Natural killer cell (primary cell): ENCODE measurements around the gene GABRA5. TPM values are rescaled to one million over a fixed set of nuclear protein-coding genes. Genes with fewer than 3 reads are reported as not detected.

ENCODE experiments used
- ATAC-seq, 3 donors: fragments of 150-1000 bp in 2 of 3; fragments of 200-7000 bp in 1 of 3; cut with Tn5 transposase; 1 replicate in 1 of 3; 2 replicates in 2 of 3; pipeline ENCODE4 v1.10.0; 2021; ENCODE audit warnings: mild to moderate bottlenecking in 2 of 3, moderate library complexity in 2 of 3
- DNase-seq, 2 donors: peaks; one replicate each; pipeline versions ENCODE4 v3.0.0 to v3.0.0-alpha.2; 2013 to 2021; ENCODE audit warnings: mixed read lengths in 1 of 2
- H3K27ac ChIP-seq: one replicate; pipeline ENCODE4 v1.5.1; 2013; ENCODE audit warnings: mild to moderate bottlenecking, low read length
- H3K27me3 ChIP-seq: one replicate; pipeline ENCODE4 v1.6.1; 2013; ENCODE audit warnings: low read length; ENCODE audit not compliant: control insufficient read depth, insufficient read depth
- H3K36me3 ChIP-seq: one replicate; pipeline ENCODE4 v1.6.1; 2013; ENCODE audit warnings: low read length; ENCODE audit not compliant: control insufficient read depth, insufficient read depth
- H3K4me1 ChIP-seq: one replicate; pipeline ENCODE4 v1.6.1; 2013; ENCODE audit warnings: low read length; ENCODE audit not compliant: control insufficient read depth, insufficient read depth
- H3K4me3 ChIP-seq: one replicate; pipeline ENCODE4 v1.5.1; 2013; ENCODE audit warnings: low read length
- H3K9me3 ChIP-seq: one replicate; pipeline ENCODE4 v1.6.1; 2013; ENCODE audit warnings: low read length; ENCODE audit not compliant: control insufficient read depth, insufficient read depth
- H3K27ac Mint-ChIP-seq, 2 donors: one replicate each; pipeline ENCODE4 v1.8.0; 2022; ENCODE audit warnings: mild to moderate bottlenecking in 2 of 2, mixed read lengths in 2 of 2, moderate library complexity in 1 of 2
- H3K27me3 Mint-ChIP-seq, 2 donors: one replicate each; pipeline ENCODE4 v1.8.0; 2022; ENCODE audit warnings: low read depth in 2 of 2, mixed read lengths in 2 of 2
- H3K36me3 Mint-ChIP-seq: one replicate; pipeline ENCODE4 v1.8.0; 2022; ENCODE audit warnings: mixed read lengths
- H3K4me1 Mint-ChIP-seq, 2 donors: one replicate each; pipeline ENCODE4 v1.8.0; 2022; ENCODE audit warnings: mixed read lengths in 2 of 2
- H3K4me3 Mint-ChIP-seq: one replicate; pipeline ENCODE4 v1.8.0; 2022; ENCODE audit warnings: mild to moderate bottlenecking, moderate library complexity, mixed read lengths
- H3K9me3 Mint-ChIP-seq, 2 donors: one replicate each; pipeline ENCODE4 v1.8.0; 2022; ENCODE audit warnings: mixed read lengths in 2 of 2
- WGBS: methylation state at CpG from one replicate; pipeline ENCODE4 v1.1.7; 2013; ENCODE audit warnings: missing lambda C conversion rate; ENCODE audit not compliant: insufficient coverage; 5-methylcytosine and 5-hydroxymethylcytosine counted together
- intact Hi-C: fragments of 100-400 bp; cut with micrococcal nuclease; formaldehyde crosslinking; loops from one replicate; pipeline ENCODE4 v1.14.2; 2022
- total RNA-seq, 4 donors: library from RNA; stranded (reverse); fragments of 120-200 nt in 1 of 4; gene quantifications; one replicate each; pipeline versions ENCODE4 v1.2.3 to v1.2.4, GENCODE V29; 2013 to 2022
- TF ChIP-seq, protein P1 (sequence below): fragments of 200-600 bp; IDR thresholded peaks from one replicate; pipeline ENCODE4 v1.8.0; 2022; ENCODE audit warnings: antibody characterized with exemption

The GABRA5 gene
- total RNA-seq, 3 donors from 2014 or later (not counting 1 experiment from before 2014, with no cell fraction given) = not detected

GRCh38 chr15:26890451-26890850 is 23.6 kb downstream of the GABRA5 start:
- no peak overlapping the region for H3K4me3 Mint-ChIP-seq
- DNase-seq (no peak), ATAC-seq (no peak)
- Histone ChIP-seq H3K4me3 (no peak overlapping the region), H3K27ac (no peak overlapping the region), H3K27me3 (no peaks in the 10 kb centered on the region), H3K9me3 (no peaks in the 10 kb centered on the region), H3K36me3 (no peaks in the 10 kb centered on the region), H3K4me1 (no peaks in the 10 kb centered on the region)
- TF ChIP-seq, protein P1, sequence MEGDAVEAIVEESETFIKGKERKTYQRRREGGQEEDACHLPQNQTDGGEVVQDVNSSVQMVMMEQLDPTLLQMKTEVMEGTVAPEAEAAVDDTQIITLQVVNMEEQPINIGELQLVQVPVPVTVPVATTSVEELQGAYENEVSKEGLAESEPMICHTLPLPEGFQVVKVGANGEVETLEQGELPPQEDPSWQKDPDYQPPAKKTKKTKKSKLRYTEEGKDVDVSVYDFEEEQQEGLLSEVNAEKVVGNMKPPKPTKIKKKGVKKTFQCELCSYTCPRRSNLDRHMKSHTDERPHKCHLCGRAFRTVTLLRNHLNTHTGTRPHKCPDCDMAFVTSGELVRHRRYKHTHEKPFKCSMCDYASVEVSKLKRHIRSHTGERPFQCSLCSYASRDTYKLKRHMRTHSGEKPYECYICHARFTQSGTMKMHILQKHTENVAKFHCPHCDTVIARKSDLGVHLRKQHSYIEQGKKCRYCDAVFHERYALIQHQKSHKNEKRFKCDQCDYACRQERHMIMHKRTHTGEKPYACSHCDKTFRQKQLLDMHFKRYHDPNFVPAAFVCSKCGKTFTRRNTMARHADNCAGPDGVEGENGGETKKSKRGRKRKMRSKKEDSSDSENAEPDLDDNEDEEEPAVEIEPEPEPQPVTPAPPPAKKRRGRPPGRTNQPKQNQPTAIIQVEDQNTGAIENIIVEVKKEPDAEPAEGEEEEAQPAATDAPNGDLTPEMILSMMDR = no peak
- WGBS = 82% methylated on average over 6 of the region's 7 CpGs
- no peaks in the 10 kb centered on the region for H3K36me3 Mint-ChIP-seq
- no peaks in the 10 kb centered on the region for H3K4me1 Mint-ChIP-seq
- no peak overlapping the region for H3K27ac Mint-ChIP-seq
- H3K9me3 Mint-ChIP-seq = peaks cover 5 to 10% of the 10 kb centered on the region in 2 donors
- no peaks in the 10 kb centered on the region for H3K27me3 Mint-ChIP-seq
- intact Hi-C loops = no loop called here

DNA sequence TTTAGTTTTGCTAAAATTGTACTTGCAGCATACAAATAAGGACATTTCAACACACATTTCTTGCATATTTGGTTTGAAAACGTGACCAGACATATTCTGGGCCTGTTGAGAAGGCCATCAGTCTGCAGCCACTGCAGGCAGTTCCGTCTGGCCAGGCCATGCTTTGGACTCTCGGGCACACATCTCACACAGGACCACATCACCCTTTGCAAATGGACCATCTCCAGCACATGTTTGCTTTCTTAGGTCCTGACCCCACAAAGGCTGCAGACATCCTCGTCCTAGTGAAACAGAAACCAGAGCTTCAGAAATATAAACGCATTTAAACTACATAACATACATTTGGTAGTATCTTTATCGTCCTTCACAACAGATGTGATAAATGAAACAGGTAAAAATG is 24.1 kb downstream of the GABRA5 start:
- TF ChIP-seq, protein P1 = no peak
- WGBS = 63% methylated on average over 6 of the region's 6 CpGs
- no peak overlapping the region for H3K4me3 ChIP-seq
- no peak for ATAC-seq
- intact Hi-C loops = no loop called here
- DNase-seq = no peak
- no peaks in the 10 kb centered on the region for H3K4me1 ChIP-seq
- H3K9me3 Mint-ChIP-seq = peaks cover 5 to 10% of the 10 kb centered on the region in 2 donors
- no peak overlapping the region for H3K4me3 Mint-ChIP-seq
- H3K9me3 ChIP-seq = no peaks in the 10 kb centered on the region
- no peaks in the 10 kb centered on the region for H3K27me3 Mint-ChIP-seq
- H3K36me3 ChIP-seq = no peaks in the 10 kb centered on the region
- no peaks in the 10 kb centered on the region for H3K27me3 ChIP-seq
- H3K27ac ChIP-seq = no peak overlapping the region
- no peak overlapping the region for H3K27ac Mint-ChIP-seq
- H3K36me3 Mint-ChIP-seq = no peaks in the 10 kb centered on the region
- no peaks in the 10 kb centered on the region for H3K4me1 Mint-ChIP-seq

GRCh38 chr15:26891448-26892181 is 24.8 kb downstream of the GABRA5 start:
- Mint-ChIP-seq H3K4me3 (no peak overlapping the region), H3K9me3 (peaks cover 5 to 10% of the 10 kb centered on the region in 2 donors), H3K36me3 (no peaks in the 10 kb centered on the region), H3K4me1 (no peaks in the 10 kb centered on the region), H3K27ac (no peak overlapping the region), H3K27me3 (no peaks in the 10 kb centered on the region)
- Histone ChIP-seq H3K4me3 (no peak overlapping the region), H3K27ac (no peak overlapping the region), H3K27me3 (no peaks in the 10 kb centered on the region), H3K36me3 (no peaks in the 10 kb centered on the region), H3K9me3 (no peaks in the 10 kb centered on the region), H3K4me1 (no peaks in the 10 kb centered on the region)
- no peak for ATAC-seq
- TF ChIP-seq, protein P1 = no peak
- 8% methylated on average over 37 of the region's 37 CpGs for WGBS
- intact Hi-C loops = no loop called here
- DNase-seq = no peak

- ATAC-seq (no peak), DNase-seq (no peak)
- Mint-ChIP-seq H3K36me3 (no peaks in the 10 kb centered on the region), H3K9me3 (peaks cover 5 to 10% of the 10 kb centered on the region in 2 donors), H3K4me3 (no peak overlapping the region), H3K27me3 (no peaks in the 10 kb centered on the region), H3K27ac (no peak overlapping the region), H3K4me1 (no peaks in the 10 kb centered on the region)
- TF ChIP-seq, protein P1 = no peak
- H3K27me3 ChIP-seq = no peaks in the 10 kb centered on the region
- WGBS = 19% methylated on average over 24 of the region's 24 CpGs
- no peaks in the 10 kb centered on the region for H3K36me3 ChIP-seq
- H3K4me1 ChIP-seq = no peaks in the 10 kb centered on the region
- intact Hi-C loops = no loop called here
- H3K27ac ChIP-seq = no peak overlapping the region
- H3K9me3 ChIP-seq = no peaks in the 10 kb centered on the region
- H3K4me3 ChIP-seq = no peak overlapping the region
Observed at GRCh38 chr15:26892182-26892518, 25.3 kb downstream of the GABRA5 start.
